ENCODE measurements around the gene TMEM143. TPM values are rescaled to one million over a fixed set of nuclear protein-coding genes. Genes with fewer than 3 reads are reported as not detected.
"Not testable (repeated sequence)": the region's sequence is repeated elsewhere in the genome, so short reads cannot be mapped to it uniquely, and the experiment has no call there.

Gene TMEM143
- total RNA-seq, 6 experiments from 2014 or later, result 5.9 to 9.7 (median 7.7) TPM

- Mint-ChIP-seq H3K36me3 (ENCODE audit: low read depth) (peaks cover 6% of the 10 kb centered on the region), H3K27ac (no peak overlapping the region), H3K4me1 (ENCODE audit: low read depth) (peaks cover 29% of the 10 kb centered on the region), H3K4me3 (no peak overlapping the region), H3K27me3 (ENCODE audit: insufficient read depth) (peaks cover 33% of the 10 kb centered on the region), H3K9me3 (no peaks in the 10 kb centered on the region)
- TF ChIP-seq, protein P1, sequence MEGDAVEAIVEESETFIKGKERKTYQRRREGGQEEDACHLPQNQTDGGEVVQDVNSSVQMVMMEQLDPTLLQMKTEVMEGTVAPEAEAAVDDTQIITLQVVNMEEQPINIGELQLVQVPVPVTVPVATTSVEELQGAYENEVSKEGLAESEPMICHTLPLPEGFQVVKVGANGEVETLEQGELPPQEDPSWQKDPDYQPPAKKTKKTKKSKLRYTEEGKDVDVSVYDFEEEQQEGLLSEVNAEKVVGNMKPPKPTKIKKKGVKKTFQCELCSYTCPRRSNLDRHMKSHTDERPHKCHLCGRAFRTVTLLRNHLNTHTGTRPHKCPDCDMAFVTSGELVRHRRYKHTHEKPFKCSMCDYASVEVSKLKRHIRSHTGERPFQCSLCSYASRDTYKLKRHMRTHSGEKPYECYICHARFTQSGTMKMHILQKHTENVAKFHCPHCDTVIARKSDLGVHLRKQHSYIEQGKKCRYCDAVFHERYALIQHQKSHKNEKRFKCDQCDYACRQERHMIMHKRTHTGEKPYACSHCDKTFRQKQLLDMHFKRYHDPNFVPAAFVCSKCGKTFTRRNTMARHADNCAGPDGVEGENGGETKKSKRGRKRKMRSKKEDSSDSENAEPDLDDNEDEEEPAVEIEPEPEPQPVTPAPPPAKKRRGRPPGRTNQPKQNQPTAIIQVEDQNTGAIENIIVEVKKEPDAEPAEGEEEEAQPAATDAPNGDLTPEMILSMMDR (IDR thresholded peaks at IDR 0.05), result no peak
- no peak for DNase-seq
Observed at GRCh38 chr19:48392860-48393558, 29.3 kb upstream of the TMEM143 start.

GRCh38 chr19:48392006-48392344 lies 28.2 kb upstream of the TMEM143 start:
- H3K27me3 Mint-ChIP-seq (ENCODE audit: insufficient read depth), result peaks cover 23% of the 10 kb centered on the region
- not testable (repeated sequence) for H3K4me3 Mint-ChIP-seq; DNase-seq; H3K36me3 Mint-ChIP-seq (ENCODE audit: low read depth); H3K27ac Mint-ChIP-seq; H3K9me3 Mint-ChIP-seq
- peaks cover 22% of the 10 kb centered on the region for H3K4me1 Mint-ChIP-seq (ENCODE audit: low read depth)

GRCh38 chr19:48391100-48392005 lies 27.6 kb upstream of the TMEM143 start, which contains the start of gene KDELR1:
Gene KDELR1 (minus strand): TSS chr19:48391551. CDS start chr19:48391358, 193 bp downstream.
- Mint-ChIP-seq H3K36me3 (ENCODE audit: low read depth) (peaks cover 6% of the 10 kb centered on the region; the same call in 1 of the 2 replicates), H3K4me1 (ENCODE audit: low read depth) (peaks cover 22% of the 10 kb centered on the region), H3K4me3 (peak within 1 kb of the TSS; percentile 98), H3K27me3 (ENCODE audit: insufficient read depth) (peaks cover 23% of the 10 kb centered on the region), H3K9me3 (no peaks in the 10 kb centered on the region), H3K27ac (peak within 1 kb of the TSS; percentile 94)
- TF ChIP-seq, protein P1 (IDR thresholded peaks at IDR 0.05), result peak; percentile 89
- peak; percentile 29 for DNase-seq

- peak overlapping the region; percentile 94 for H3K27ac Mint-ChIP-seq
- H3K27me3 Mint-ChIP-seq (ENCODE audit: insufficient read depth), result peaks cover 17% of the 10 kb centered on the region
- TF ChIP-seq, protein P1 (IDR thresholded peaks at IDR 0.05), result peak; percentile 79
- peaks cover 22% of the 10 kb centered on the region for H3K4me1 Mint-ChIP-seq (ENCODE audit: low read depth)
- peaks cover 6% of the 10 kb centered on the region; the same call in 1 of the 2 replicates for H3K36me3 Mint-ChIP-seq (ENCODE audit: low read depth)
- H3K9me3 Mint-ChIP-seq, result no peaks in the 10 kb centered on the region
- peak; percentile 37 for DNase-seq
- peak overlapping the region; percentile 98 for H3K4me3 Mint-ChIP-seq
Observed at GRCh38 chr19:48390188-48391099, 26.7 kb upstream of the TMEM143 start.

- Mint-ChIP-seq H3K27ac (no peak overlapping the region), H3K27me3 (ENCODE audit: insufficient read depth) (peaks cover 4% of the 10 kb centered on the region), H3K9me3 (no peaks in the 10 kb centered on the region), H3K36me3 (ENCODE audit: low read depth) (peaks cover 31% of the 10 kb centered on the region), H3K4me1 (ENCODE audit: low read depth) (peaks cover 14% of the 10 kb centered on the region), H3K4me3 (no peak overlapping the region)
- TF ChIP-seq, protein P1 (IDR thresholded peaks at IDR 0.05), result no peak
- no peak for DNase-seq
Observed at GRCh38 chr19:48386981-48387380, 23.2 kb upstream of the TMEM143 start.
